ENCODE data around the gene SLC15A4. TPM values are rescaled to one million over a fixed set of nuclear protein-coding genes. Genes with fewer than 3 reads are reported as not detected.

Gene SLC15A4
- total and polyA plus RNA-seq, 4 donors: 7.3 to 25.3 (median 14.9) TPM

DNA sequence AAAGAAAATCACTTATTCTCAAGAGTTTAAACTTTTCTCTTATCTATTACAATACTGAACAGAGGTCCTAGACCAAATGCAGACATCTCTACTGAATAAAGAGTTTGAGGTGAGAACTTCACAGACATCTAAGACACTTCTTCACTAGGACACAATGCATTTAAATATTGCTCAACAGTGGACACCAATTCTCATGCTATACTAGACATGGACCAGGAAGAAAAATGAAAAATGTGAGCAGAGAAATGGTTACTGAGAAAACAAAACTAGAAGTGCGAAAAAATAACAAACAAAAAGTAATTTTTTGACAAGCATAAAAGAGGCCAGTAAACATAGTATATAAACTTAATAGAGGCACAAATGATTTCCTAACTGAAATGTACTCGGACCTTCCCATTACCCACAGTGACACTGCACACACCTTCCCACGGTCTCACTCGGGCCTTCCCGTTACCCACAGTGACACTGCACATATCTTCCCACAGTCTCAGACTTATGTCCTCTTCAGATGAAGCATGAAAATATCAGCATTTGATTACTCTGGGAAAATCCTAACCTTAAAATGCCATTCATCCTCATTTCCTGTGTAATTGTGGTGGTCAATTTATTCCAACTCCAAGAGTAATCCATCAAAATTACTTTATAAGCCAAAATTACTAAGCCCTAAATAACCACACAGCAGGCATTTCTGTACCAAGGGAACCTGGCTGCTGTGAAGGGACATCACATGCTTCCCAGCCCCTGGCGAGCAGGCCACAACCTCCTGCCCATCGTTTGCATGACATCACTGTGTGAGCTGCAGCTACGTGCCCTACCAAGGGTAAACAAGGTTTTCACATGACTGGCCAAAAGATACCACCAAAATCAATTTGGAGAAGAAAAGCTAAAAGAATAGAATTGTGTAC lies 6.4 kb downstream of the SLC15A4 start (continued):
- TF ChIP-seq YY1 (IDR thresholded peaks at IDR 0.05): peak; percentile 57
- peak in 1 of 2 donors; percentile 67 for TF ChIP-seq RXRA (IDR thresholded peaks at IDR 0.05)
- TF ChIP-seq, protein P1, sequence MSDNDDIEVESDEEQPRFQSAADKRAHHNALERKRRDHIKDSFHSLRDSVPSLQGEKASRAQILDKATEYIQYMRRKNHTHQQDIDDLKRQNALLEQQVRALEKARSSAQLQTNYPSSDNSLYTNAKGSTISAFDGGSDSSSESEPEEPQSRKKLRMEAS (IDR thresholded peaks at IDR 0.05): peak; percentile 49
- TF ChIP-seq NR2F2 (IDR thresholded peaks at IDR 0.05): no peak
- peak; percentile 43 to 82 for TF ChIP-seq JUND (IDR thresholded peaks at IDR 0.05)
- TF ChIP-seq RAD21 (IDR thresholded peaks at IDR 0.05): peak; percentile 39 to 43
- TF ChIP-seq FOXA1 (IDR thresholded peaks at IDR 0.05): peak; percentile 93

DNA sequence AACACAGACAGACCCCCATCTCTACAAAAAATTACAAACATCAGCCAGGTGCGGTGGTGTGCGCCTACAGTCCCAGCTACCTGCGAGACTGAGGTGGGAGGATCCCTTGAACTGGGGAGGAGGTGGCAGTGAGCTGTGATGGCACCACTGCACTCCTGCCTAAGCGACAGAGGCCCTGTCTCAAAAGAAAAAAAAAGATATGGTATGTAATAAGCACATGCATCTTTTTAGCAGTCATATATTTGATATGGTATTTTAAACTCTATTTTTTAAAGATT lies 7.2 kb downstream of the SLC15A4 start:
- no peak for DNase-seq (ENCODE audit: low spot score)
- Histone ChIP-seq H3K9me3 (ENCODE audit: control insufficient read depth in 4 of 4, low read length in 3 of 4) (no peaks in the 10 kb centered on the region), H3K4me1 (ENCODE audit: control insufficient read depth in 4 of 4, insufficient read depth in 4 of 4, low read length in 3 of 4) (peaks cover 3 to 20% (median 5%) of the 10 kb centered on the region in 4 donors), H3K27me3 (ENCODE audit: control insufficient read depth in 4 of 4, insufficient read depth in 4 of 4, low read length in 3 of 4) (no peaks in the 10 kb centered on the region), H3K27ac (ENCODE audit: low read depth in 1 of 2, low read length in 2 of 2) (peak overlapping the region in 1 of 2 donors; percentile 98), H3K9ac (ENCODE audit: low read depth in 1 of 2, low read length in 2 of 2) (no peak overlapping the region), H3K36me3 (ENCODE audit: control insufficient read depth in 4 of 4, insufficient read depth in 3 of 4, low read depth in 1 of 4, low read length in 3 of 4) (peaks cover 0 to 12% (median 5%) of the 10 kb centered on the region in 4 donors), H3K4me3 (ENCODE audit: low read depth in 1 of 3, low read length in 3 of 3) (no peak overlapping the region)
- 97% methylated on average over 4 of the region's 4 CpGs for WGBS
- TF ChIP-seq FOXA2 (IDR thresholded peaks at IDR 0.05) (no peak), HNF4A (conservative IDR thresholded peaks at IDR 0.05) (no peak), RAD21 (IDR thresholded peaks at IDR 0.05) (no peak), RXRA (IDR thresholded peaks at IDR 0.05) (no peak), GABPA (IDR thresholded peaks at IDR 0.05 in 1 of 2, conservative IDR thresholded peaks at IDR 0.05 in 1 of 2) (no peak), EGR1 (IDR thresholded peaks at IDR 0.05; ENCODE audit: low read depth in 2 of 2) (no peak), SP1 (IDR thresholded peaks at IDR 0.05) (no peak), YY1 (IDR thresholded peaks at IDR 0.05) (no peak), JUND (IDR thresholded peaks at IDR 0.05) (no peak), FOXA1 (IDR thresholded peaks at IDR 0.05) (no peak), HNF4G (IDR thresholded peaks at IDR 0.05) (no peak), NR2F2 (IDR thresholded peaks at IDR 0.05) (no peak), TAF1 (conservative IDR thresholded peaks at IDR 0.05) (no peak)
- TF ChIP-seq, protein P2, sequence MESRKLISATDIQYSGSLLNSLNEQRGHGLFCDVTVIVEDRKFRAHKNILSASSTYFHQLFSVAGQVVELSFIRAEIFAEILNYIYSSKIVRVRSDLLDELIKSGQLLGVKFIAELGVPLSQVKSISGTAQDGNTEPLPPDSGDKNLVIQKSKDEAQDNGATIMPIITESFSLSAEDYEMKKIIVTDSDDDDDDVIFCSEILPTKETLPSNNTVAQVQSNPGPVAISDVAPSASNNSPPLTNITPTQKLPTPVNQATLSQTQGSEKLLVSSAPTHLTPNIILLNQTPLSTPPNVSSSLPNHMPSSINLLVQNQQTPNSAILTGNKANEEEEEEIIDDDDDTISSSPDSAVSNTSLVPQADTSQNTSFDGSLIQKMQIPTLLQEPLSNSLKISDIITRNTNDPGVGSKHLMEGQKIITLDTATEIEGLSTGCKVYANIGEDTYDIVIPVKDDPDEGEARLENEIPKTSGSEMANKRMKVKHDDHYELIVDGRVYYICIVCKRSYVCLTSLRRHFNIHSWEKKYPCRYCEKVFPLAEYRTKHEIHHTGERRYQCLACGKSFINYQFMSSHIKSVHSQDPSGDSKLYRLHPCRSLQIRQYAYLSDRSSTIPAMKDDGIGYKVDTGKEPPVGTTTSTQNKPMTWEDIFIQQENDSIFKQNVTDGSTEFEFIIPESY (IDR thresholded peaks at IDR 0.05): no peak
- TF ChIP-seq, protein P1 (IDR thresholded peaks at IDR 0.05): no peak
- TF ChIP-seq, protein P3, sequence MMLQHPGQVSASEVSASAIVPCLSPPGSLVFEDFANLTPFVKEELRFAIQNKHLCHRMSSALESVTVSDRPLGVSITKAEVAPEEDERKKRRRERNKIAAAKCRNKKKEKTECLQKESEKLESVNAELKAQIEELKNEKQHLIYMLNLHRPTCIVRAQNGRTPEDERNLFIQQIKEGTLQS (IDR thresholded peaks at IDR 0.05): no peak
- TF ChIP-seq, protein P4, sequence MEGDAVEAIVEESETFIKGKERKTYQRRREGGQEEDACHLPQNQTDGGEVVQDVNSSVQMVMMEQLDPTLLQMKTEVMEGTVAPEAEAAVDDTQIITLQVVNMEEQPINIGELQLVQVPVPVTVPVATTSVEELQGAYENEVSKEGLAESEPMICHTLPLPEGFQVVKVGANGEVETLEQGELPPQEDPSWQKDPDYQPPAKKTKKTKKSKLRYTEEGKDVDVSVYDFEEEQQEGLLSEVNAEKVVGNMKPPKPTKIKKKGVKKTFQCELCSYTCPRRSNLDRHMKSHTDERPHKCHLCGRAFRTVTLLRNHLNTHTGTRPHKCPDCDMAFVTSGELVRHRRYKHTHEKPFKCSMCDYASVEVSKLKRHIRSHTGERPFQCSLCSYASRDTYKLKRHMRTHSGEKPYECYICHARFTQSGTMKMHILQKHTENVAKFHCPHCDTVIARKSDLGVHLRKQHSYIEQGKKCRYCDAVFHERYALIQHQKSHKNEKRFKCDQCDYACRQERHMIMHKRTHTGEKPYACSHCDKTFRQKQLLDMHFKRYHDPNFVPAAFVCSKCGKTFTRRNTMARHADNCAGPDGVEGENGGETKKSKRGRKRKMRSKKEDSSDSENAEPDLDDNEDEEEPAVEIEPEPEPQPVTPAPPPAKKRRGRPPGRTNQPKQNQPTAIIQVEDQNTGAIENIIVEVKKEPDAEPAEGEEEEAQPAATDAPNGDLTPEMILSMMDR (IDR thresholded peaks at IDR 0.05; ENCODE audit: low read depth, low read length, missing input control): no peak
- TF ChIP-seq, protein P5, sequence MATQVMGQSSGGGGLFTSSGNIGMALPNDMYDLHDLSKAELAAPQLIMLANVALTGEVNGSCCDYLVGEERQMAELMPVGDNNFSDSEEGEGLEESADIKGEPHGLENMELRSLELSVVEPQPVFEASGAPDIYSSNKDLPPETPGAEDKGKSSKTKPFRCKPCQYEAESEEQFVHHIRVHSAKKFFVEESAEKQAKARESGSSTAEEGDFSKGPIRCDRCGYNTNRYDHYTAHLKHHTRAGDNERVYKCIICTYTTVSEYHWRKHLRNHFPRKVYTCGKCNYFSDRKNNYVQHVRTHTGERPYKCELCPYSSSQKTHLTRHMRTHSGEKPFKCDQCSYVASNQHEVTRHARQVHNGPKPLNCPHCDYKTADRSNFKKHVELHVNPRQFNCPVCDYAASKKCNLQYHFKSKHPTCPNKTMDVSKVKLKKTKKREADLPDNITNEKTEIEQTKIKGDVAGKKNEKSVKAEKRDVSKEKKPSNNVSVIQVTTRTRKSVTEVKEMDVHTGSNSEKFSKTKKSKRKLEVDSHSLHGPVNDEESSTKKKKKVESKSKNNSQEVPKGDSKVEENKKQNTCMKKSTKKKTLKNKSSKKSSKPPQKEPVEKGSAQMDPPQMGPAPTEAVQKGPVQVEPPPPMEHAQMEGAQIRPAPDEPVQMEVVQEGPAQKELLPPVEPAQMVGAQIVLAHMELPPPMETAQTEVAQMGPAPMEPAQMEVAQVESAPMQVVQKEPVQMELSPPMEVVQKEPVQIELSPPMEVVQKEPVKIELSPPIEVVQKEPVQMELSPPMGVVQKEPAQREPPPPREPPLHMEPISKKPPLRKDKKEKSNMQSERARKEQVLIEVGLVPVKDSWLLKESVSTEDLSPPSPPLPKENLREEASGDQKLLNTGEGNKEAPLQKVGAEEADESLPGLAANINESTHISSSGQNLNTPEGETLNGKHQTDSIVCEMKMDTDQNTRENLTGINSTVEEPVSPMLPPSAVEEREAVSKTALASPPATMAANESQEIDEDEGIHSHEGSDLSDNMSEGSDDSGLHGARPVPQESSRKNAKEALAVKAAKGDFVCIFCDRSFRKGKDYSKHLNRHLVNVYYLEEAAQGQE (IDR thresholded peaks at IDR 0.05): no peak

Measured in liver (tissue), 9 donors.